Activated gamma-delta T cell treated with Interleukin-2 at 50 U/mL for 16 hours (primary cell): ENCODE measurements around the gene AIG1.
"Not testable (repeated sequence)": the region's sequence is repeated elsewhere in the genome, so short reads cannot be mapped to it uniquely, and the experiment has no call there.

ENCODE experiments used
- DNase-seq: peaks from one replicate; pipeline ENCODE4 v3.0.0-alpha.2; 2020

The AIG1 gene

GRCh38 chr6:143243786-143244185 lies 183.1 kb downstream of the AIG1 start:
- no peak for DNase-seq

- no peak for DNase-seq
Observed at GRCh38 chr6:143245656-143246055, 185.0 kb downstream of the AIG1 start.

- not testable (repeated sequence) for DNase-seq
Observed at GRCh38 chr6:143246166-143246775, 185.6 kb downstream of the AIG1 start.

GRCh38 chr6:143247586-143247985 lies 186.9 kb downstream of the AIG1 start:
- DNase-seq, result no peak

- DNase-seq, result no peak
Observed at GRCh38 chr6:143248359-143248758, 187.7 kb downstream of the AIG1 start.

GRCh38 chr6:143251288-143251687 lies 190.6 kb downstream of the AIG1 start:
- DNase-seq, result no peak

GRCh38 chr6:143252961-143253360 lies 192.3 kb downstream of the AIG1 start:
- no peak for DNase-seq

GRCh38 chr6:143253586-143253985 lies 192.9 kb downstream of the AIG1 start:
- DNase-seq, result no peak

- no peak for DNase-seq
Observed at GRCh38 chr6:143258945-143259344, 198.3 kb downstream of the AIG1 start.

- DNase-seq, result no peak
Observed at GRCh38 chr6:143260857-143261256, 200.2 kb downstream of the AIG1 start.

GRCh38 chr6:143261899-143262436 lies 201.3 kb downstream of the AIG1 start:
- DNase-seq, result no peak

- DNase-seq, result no peak
Observed at GRCh38 chr6:143262859-143263258, 202.2 kb downstream of the AIG1 start.

GRCh38 chr6:143264379-143264778 lies 203.7 kb downstream of the AIG1 start:
- no peak for DNase-seq

- DNase-seq, result no peak
Observed at GRCh38 chr6:143264986-143265764, 204.5 kb downstream of the AIG1 start.

GRCh38 chr6:143267760-143268159 lies 207.1 kb downstream of the AIG1 start:
- no peak for DNase-seq

GRCh38 chr6:143268439-143268838 lies 207.8 kb downstream of the AIG1 start:
- no peak for DNase-seq

- no peak for DNase-seq
Observed at GRCh38 chr6:143270026-143270425, 209.3 kb downstream of the AIG1 start.

- DNase-seq, result no peak
Observed at GRCh38 chr6:143271024-143271423, 210.3 kb downstream of the AIG1 start.

- DNase-seq, result no peak
Observed at GRCh38 chr6:143276436-143276835, 215.7 kb downstream of the AIG1 start.

GRCh38 chr6:143279385-143279784 lies 218.7 kb downstream of the AIG1 start:
- no peak for DNase-seq

- no peak for DNase-seq
Observed at GRCh38 chr6:143283887-143284645, 223.4 kb downstream of the AIG1 start.

- DNase-seq, result no peak
Observed at GRCh38 chr6:143286251-143286795, 225.6 kb downstream of the AIG1 start.

GRCh38 chr6:143288923-143289322 lies 228.2 kb downstream of the AIG1 start:
- DNase-seq, result no peak
